ENCODE measurements around the gene RLN2. TPM values are rescaled to one million over a fixed set of nuclear protein-coding genes. Genes with fewer than 3 reads are reported as not detected.
A peak's percentile ranks its signal among the peaks of the same experiment; 100 is the strongest.
"Not testable (repeated sequence)": the region's sequence is repeated elsewhere in the genome, so short reads cannot be mapped to it uniquely, and the experiment has no call there.

Gene RLN2
- total RNA-seq, 3 donors from 2014 or later (not counting 1 experiment from before 2014, with no cell fraction given): 0.88 to 1.4 (median 0.94) TPM

GRCh38 chr9:5321058-5321457 is 16.5 kb upstream of the RLN2 start:
- Histone ChIP-seq H3K4me1 (ENCODE audit: control insufficient read depth, insufficient read depth, low read length) (no peaks in the 10 kb centered on the region), H3K36me3 (ENCODE audit: control insufficient read depth, insufficient read depth, low read length) (no peaks in the 10 kb centered on the region), H3K27ac (ENCODE audit: low read length) (no peak overlapping the region), H3K9me3 (ENCODE audit: control insufficient read depth, insufficient read depth, low read length) (peaks cover 2% of the 10 kb centered on the region), H3K27me3 (ENCODE audit: control insufficient read depth, insufficient read depth, low read length) (no peaks in the 10 kb centered on the region), H3K4me3 (ENCODE audit: low read length) (no peak overlapping the region)
- Mint-ChIP-seq H3K4me3 (no peak overlapping the region), H3K27me3 (ENCODE audit: low read depth in 2 of 2) (no peaks in the 10 kb centered on the region), H3K4me1 (peaks cover 0 to 3% of the 10 kb centered on the region in 2 donors), H3K36me3 (no peaks in the 10 kb centered on the region), H3K9me3 (no peaks in the 10 kb centered on the region), H3K27ac (no peak overlapping the region)
- intact Hi-C loops (cut with micrococcal nuclease): no loop called here
- DNase-seq (peak in 1 of 2 donors; percentile 30), ATAC-seq (no peak)
- no peak for TF ChIP-seq CTCF (IDR thresholded peaks at IDR 0.05)
- 69% methylated on average over 1 of the region's 1 CpG for WGBS (ENCODE audit: insufficient coverage)

GRCh38 chr9:5316406-5316805 is 11.9 kb upstream of the RLN2 start:
- H3K27me3 Mint-ChIP-seq (ENCODE audit: low read depth in 2 of 2); H3K4me1 ChIP-seq (ENCODE audit: control insufficient read depth, insufficient read depth, low read length); H3K4me1 Mint-ChIP-seq; H3K4me3 ChIP-seq (ENCODE audit: low read length); H3K36me3 ChIP-seq (ENCODE audit: control insufficient read depth, insufficient read depth, low read length); DNase-seq; intact Hi-C loops (cut with micrococcal nuclease); H3K9me3 ChIP-seq (ENCODE audit: control insufficient read depth, insufficient read depth, low read length); H3K27me3 ChIP-seq (ENCODE audit: control insufficient read depth, insufficient read depth, low read length); H3K27ac ChIP-seq (ENCODE audit: low read length); H3K27ac Mint-ChIP-seq; ATAC-seq; H3K4me3 Mint-ChIP-seq: not testable (repeated sequence)
- Mint-ChIP-seq H3K36me3 (peaks cover 13% of the 10 kb centered on the region), H3K9me3 (peaks cover 4 to 11% of the 10 kb centered on the region in 2 donors)
- WGBS (ENCODE audit: insufficient coverage): 100% methylated on average over 1 of the region's 1 CpG

- no peak for ATAC-seq
- TF ChIP-seq CTCF (IDR thresholded peaks at IDR 0.05): no peak
- Histone ChIP-seq H3K4me3 (ENCODE audit: low read length) (no peak overlapping the region), H3K9me3 (ENCODE audit: control insufficient read depth, insufficient read depth, low read length) (peaks cover 6% of the 10 kb centered on the region), H3K27ac (ENCODE audit: low read length) (no peak overlapping the region), H3K36me3 (ENCODE audit: control insufficient read depth, insufficient read depth, low read length) (no peaks in the 10 kb centered on the region), H3K27me3 (ENCODE audit: control insufficient read depth, insufficient read depth, low read length) (no peaks in the 10 kb centered on the region), H3K4me1 (ENCODE audit: control insufficient read depth, insufficient read depth, low read length) (no peaks in the 10 kb centered on the region)
- 56% methylated on average over 3 of the region's 4 CpGs for WGBS (ENCODE audit: insufficient coverage)
- Mint-ChIP-seq H3K27ac (no peak overlapping the region), H3K27me3 (ENCODE audit: low read depth in 2 of 2) (no peaks in the 10 kb centered on the region), H3K4me1 (no peaks in the 10 kb centered on the region), H3K4me3 (no peak overlapping the region), H3K9me3 (peaks cover 4 to 11% of the 10 kb centered on the region in 2 donors), H3K36me3 (peaks cover 13% of the 10 kb centered on the region)
- intact Hi-C loops (cut with micrococcal nuclease): no loop called here
- no peak for DNase-seq
Measured at GRCh38 chr9:5315187-5315923, 10.8 kb upstream of the RLN2 start.

GRCh38 chr9:5310851-5311250 is 6.3 kb upstream of the RLN2 start:
- DNase-seq (no peak), ATAC-seq (no peak)
- peaks cover 4% of the 10 kb centered on the region for H3K9me3 ChIP-seq (ENCODE audit: control insufficient read depth, insufficient read depth, low read length)
- no peak overlapping the region for H3K27ac Mint-ChIP-seq
- TF ChIP-seq CTCF (IDR thresholded peaks at IDR 0.05): no peak
- H3K4me1 ChIP-seq (ENCODE audit: control insufficient read depth, insufficient read depth, low read length): no peaks in the 10 kb centered on the region
- H3K4me1 Mint-ChIP-seq: no peaks in the 10 kb centered on the region
- peaks cover 4 to 11% of the 10 kb centered on the region in 2 donors for H3K9me3 Mint-ChIP-seq
- no peak overlapping the region for H3K4me3 ChIP-seq (ENCODE audit: low read length)
- H3K27me3 ChIP-seq (ENCODE audit: control insufficient read depth, insufficient read depth, low read length): no peaks in the 10 kb centered on the region
- intact Hi-C loops (cut with micrococcal nuclease): no loop called here
- H3K36me3 Mint-ChIP-seq: peaks cover 13% of the 10 kb centered on the region
- no peaks in the 10 kb centered on the region for H3K36me3 ChIP-seq (ENCODE audit: control insufficient read depth, insufficient read depth, low read length)
- H3K27ac ChIP-seq (ENCODE audit: low read length): no peak overlapping the region
- no peaks in the 10 kb centered on the region for H3K27me3 Mint-ChIP-seq (ENCODE audit: low read depth in 2 of 2)
- H3K4me3 Mint-ChIP-seq: no peak overlapping the region

All from natural killer cell (primary cell).